HG02981 (cell line): ENCODE results near the gene SELENBP1.
A peak's percentile ranks its signal among the peaks of the same experiment; 100 is the strongest.
"Not testable (repeated sequence)": the region's sequence is repeated elsewhere in the genome, so short reads cannot be mapped to it uniquely, and the experiment has no call there.

Experiments
- ATAC-seq: cut with Tn5 transposase; IDR thresholded peaks from one replicate; pipeline ENCODE4 v1.9.1; 2021; ENCODE audit warnings: mild to moderate bottlenecking, moderate library complexity; ENCODE audit not compliant: unreplicated experiment

SELENBP1 gene

DNA sequence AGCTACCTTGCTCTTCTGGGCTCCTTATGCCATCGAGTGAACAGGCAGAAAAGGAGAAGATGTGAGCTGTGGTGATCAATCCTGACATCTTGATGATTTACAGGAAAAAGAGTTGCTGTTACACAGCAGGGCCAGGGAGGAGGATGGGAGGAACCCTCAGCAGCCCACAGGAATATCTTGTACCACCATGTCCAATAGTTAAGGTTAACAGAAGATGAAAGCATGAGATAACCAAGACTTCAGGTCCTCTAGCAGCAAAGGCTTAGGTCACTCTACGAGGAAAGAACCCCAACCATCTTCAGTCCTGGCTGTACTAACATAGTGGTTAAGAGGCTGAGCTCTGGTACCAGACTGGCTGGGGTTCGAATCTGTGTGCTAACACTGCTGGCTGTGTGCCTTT lies 12.1 kb upstream of the SELENBP1 start:
- no peak for ATAC-seq

GRCh38 chr1:151377150-151377884 lies 4.8 kb upstream of the SELENBP1 start:
- ATAC-seq, result no peak

DNA sequence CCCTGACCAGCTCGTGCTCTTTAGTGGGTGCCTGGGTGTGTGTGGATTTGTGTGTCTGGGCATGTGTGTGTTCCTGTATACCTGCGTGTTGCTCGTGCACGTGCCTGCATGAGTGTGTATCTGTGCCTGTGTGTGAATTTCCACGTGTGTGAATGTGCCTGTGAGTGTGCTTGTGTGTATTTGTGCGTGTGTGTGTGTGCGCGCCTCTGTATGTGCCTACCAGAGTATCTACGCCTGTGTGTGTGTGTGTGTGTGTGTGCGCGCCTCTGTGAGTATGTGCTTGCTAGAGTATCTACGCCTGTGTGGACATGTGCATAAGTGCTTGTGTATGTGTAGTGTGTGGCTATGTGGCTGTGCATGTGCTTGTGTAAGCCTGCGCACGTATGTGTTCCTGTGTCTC lies 691 bp upstream of the SELENBP1 start:
- ATAC-seq, result no peak

- ATAC-seq, result no peak
Observed at GRCh38 chr1:151371370-151372057, 991 bp downstream of the SELENBP1 start.

- no peak for ATAC-seq
Observed at GRCh38 chr1:151370211-151370911, 2.1 kb downstream of the SELENBP1 start.

- no peak for ATAC-seq
Observed at GRCh38 chr1:151369621-151370048, 2.9 kb downstream of the SELENBP1 start.

- ATAC-seq, result no peak
Observed at GRCh38 chr1:151369302-151369610, 3.2 kb downstream of the SELENBP1 start.

GRCh38 chr1:151368393-151369301 lies 3.9 kb downstream of the SELENBP1 start:
- ATAC-seq, result no peak

DNA sequence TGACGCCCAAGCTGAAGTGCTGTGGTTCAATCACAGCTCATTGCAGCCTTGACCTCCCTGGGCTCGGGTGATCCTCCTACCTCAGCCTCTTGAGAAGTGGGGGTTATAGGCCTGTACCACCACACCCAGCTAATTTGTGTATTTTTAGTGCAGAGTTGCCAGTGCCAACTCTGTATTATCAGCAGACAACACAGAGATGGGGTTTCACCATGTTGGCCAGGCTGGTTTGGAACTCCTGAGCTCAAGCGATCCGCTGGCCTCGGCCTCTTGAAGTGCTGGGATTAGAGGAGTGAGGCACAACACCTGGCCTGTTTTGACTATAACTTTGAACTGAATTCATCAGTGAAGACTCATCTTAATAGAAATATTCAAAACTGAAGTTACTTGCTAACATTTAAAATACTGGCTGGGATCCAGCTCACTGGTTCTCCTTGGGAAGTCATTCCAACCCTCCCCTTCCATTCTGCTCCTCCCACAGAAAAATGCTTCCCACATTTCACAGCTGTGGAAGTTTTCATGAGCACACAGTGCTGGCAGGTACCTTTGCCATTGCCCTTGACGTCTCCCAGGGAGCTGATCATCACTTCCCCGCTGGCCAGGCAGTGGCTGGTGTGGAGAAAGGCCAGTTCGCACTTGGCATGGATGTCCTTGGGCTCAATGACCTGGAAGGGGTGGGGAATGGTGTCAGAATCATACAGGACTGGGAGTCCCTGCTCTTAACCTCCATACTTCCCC lies 4.7 kb downstream of the SELENBP1 start:
- ATAC-seq, result no peak

GRCh38 chr1:151364996-151365395 lies 7.5 kb downstream of the SELENBP1 start:
- no peak for ATAC-seq

- ATAC-seq, result no peak
Observed at GRCh38 chr1:151362308-151363155, 10.0 kb downstream of the SELENBP1 start.

DNA sequence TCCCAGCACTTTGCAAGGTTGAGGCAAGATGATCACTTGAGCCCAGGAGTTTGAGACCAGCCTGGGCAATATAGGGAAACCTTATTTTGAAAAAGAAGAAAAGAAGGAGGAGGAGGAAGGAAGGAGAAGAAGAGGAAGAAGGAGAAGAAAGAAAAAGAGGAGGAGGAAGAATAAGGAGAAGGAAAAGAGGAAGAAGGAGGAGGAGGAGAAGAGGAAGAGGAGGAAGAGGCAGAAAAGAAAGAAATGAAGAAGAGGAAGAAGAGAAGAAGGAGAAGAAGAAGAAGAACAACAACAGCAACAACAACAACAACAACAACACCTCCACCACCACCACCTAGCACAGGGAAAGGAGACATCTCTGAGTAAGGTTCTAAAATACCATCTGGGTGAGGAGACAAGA lies 10.6 kb downstream of the SELENBP1 start:
- no peak for ATAC-seq

- ATAC-seq, result no peak
Observed at GRCh38 chr1:151356696-151357095, 15.8 kb downstream of the SELENBP1 start.

DNA sequence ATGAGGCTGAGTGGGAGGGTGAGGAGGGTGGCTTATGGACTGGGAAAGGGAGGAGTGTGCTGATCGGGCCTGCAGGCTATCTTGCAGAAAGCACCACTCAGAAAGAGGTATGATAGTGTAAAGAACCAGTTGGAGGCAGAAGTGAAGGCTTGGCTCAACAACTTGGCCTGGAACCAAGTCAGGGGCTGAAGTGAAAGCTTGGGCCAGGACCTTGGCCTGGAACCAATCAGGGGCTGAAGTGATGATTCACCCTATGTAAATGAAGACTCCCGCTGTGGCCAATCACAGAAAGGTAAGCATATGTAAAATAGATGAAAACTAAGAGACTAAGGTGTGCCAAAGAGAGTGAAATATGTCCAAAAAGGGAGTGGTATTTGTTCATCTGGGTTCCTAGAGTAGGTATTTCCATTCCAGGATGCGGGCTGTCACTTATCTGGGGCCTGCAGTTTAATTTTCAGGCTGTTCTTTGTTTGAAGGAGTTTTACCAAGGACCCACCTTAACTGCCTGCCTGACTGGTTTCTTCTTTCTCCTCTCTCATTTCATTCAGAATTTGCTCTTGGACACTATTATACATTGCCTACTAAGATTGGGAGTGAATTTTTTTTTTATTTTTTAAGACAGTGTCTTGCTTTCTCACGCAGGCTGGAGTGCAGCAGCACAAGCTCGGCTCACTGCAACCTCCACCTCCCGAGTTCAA lies 20.3 kb downstream of the SELENBP1 start:
- no peak for ATAC-seq

DNA sequence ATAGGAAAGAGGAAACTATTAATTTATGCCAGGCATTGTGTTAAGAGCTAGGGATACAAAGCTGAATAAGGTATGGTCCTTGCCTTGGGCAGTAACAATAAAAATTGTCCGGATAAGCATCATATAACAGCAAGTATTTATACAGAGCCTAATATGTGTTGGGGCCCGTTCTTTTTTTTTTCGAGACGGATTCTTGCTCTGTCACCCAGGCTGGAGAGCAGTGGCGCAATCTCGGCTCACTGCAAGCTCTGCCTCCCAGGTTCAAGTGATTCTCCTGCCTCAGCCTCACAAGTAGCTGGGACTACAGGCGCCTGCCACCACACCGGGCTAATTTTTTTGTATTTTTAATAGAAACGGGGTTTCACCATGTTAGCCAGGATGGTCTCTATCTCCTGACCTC lies 22.2 kb downstream of the SELENBP1 start:
- not testable (repeated sequence) for ATAC-seq

DNA sequence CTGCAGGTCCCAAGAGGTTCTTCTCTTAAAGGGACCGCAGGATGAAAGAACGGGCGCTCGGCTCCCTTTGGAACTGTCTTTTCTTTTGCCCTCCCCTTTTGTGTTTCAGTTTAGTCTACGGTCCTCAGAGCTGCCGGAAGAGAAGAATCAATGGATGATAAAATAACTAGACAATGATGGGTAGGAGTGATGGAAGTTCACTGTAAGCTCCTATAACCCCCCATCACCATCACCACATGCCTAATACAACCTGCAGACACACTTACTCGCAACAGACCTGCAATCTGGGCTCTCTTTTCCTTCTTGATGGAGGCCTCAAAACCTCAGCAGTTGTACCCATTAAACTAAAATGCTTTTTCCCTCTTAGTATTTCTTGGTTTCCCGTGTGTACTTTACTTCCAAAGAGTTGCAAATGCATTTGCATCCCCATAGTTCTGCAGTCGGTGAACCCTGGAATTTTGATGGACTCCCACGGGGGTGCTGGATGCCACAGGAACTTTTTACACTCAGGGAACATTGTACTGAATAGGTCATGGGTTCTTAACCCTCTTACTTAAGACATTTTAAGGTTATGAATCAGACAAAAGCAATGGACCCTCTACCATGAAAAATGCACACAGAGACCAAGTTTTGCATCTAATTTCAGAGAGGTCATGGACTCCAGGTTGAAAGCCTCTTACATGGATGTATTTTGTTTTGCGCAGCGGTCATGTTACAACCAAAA lies 24.8 kb downstream of the SELENBP1 start:
- no peak for ATAC-seq

GRCh38 chr1:151346769-151347522 lies 25.6 kb downstream of the SELENBP1 start, which contains the start of gene RFX5:
RFX5 (minus strand) TSS chr1:151347252; CDS start chr1:151346320, 932 bp downstream.
- ATAC-seq, result peak; percentile 92
